ENCODE measurements around the gene DCAF8.
A peak's percentile ranks its signal among the peaks of the same experiment; 100 is the strongest.

The DCAF8 gene

GRCh38 chr1:160171980-160172379, 90.4 kb downstream of the DCAF8 start:
- no peak for TF ChIP-seq CTCF (IDR thresholded peaks at IDR 0.05)
- DNase-seq (ENCODE audit: low spot score): no peak
- Histone ChIP-seq H3K27ac (no peak overlapping the region), H3K4me3 (no peak overlapping the region)

- no peak for DNase-seq (ENCODE audit: low spot score)
- no peak for TF ChIP-seq CTCF (IDR thresholded peaks at IDR 0.05)
- Histone ChIP-seq H3K4me3 (no peak overlapping the region), H3K27ac (no peak overlapping the region)
These were observed 91.0 kb downstream of the DCAF8 start for GRCh38 chr1:160171354-160171753.

- Histone ChIP-seq H3K4me3 (no peak overlapping the region), H3K27ac (no peak overlapping the region)
- peak; percentile 22 for DNase-seq (ENCODE audit: low spot score)
- TF ChIP-seq CTCF (IDR thresholded peaks at IDR 0.05): no peak
These were observed 92.6 kb downstream of the DCAF8 start for GRCh38 chr1:160169553-160170399.

- no peak overlapping the region for H3K27ac ChIP-seq
- H3K4me3 ChIP-seq: no peak overlapping the region
- TF ChIP-seq CTCF (IDR thresholded peaks at IDR 0.05): no peak
- peak; percentile 52 for DNase-seq (ENCODE audit: low spot score)
These were observed 93.6 kb downstream of the DCAF8 start for GRCh38 chr1:160168609-160169369.

GRCh38 chr1:160168016-160168415, 94.3 kb downstream of the DCAF8 start:
- DNase-seq (ENCODE audit: low spot score): no peak
- Histone ChIP-seq H3K4me3 (no peak overlapping the region), H3K27ac (no peak overlapping the region)
- TF ChIP-seq CTCF (IDR thresholded peaks at IDR 0.05): no peak

GRCh38 chr1:160167580-160167979, 94.8 kb downstream of the DCAF8 start:
- no peak for TF ChIP-seq CTCF (IDR thresholded peaks at IDR 0.05)
- DNase-seq (ENCODE audit: low spot score): no peak
- H3K27ac ChIP-seq: no peak overlapping the region
- H3K4me3 ChIP-seq: no peak overlapping the region

Measured in coronary artery (tissue), 2 donors.